Umbilical cord (tissue), 2 donors: Measurements from ENCODE around the gene UVRAG. TPM values are rescaled to one million over a fixed set of nuclear protein-coding genes. Genes with fewer than 3 reads are reported as not detected.

ENCODE experiments used
- DNase-seq: peaks from one replicate; pipeline ENCODE4 v3.0.0-alpha.2; 2015; ENCODE audit warnings: low spot score
- total RNA-seq: library from RNA; depleted of rRNA; stranded (reverse); fragments of >200 nt; gene quantifications from one replicate; pipeline ENCODE4 v1.2.3, GENCODE V29; 2014; ENCODE audit warnings: low replicate concordance; ENCODE audit not compliant: insufficient read depth

The UVRAG gene
- total RNA-seq, 1 donor from 2014 or later = 20.0 TPM

GRCh38 chr11:76147106-76147740 lies 332.2 kb downstream of the UVRAG start:
- DNase-seq = no peak

- DNase-seq = no peak
These were observed 333.2 kb downstream of the UVRAG start for GRCh38 chr11:76148231-76148630.

- DNase-seq = no peak
These were observed 334.1 kb downstream of the UVRAG start for GRCh38 chr11:76148941-76149613.

- DNase-seq = no peak
These were observed 334.7 kb downstream of the UVRAG start for GRCh38 chr11:76149713-76150112.

- no peak for DNase-seq
These were observed 335.1 kb downstream of the UVRAG start for GRCh38 chr11:76150141-76150540.

- DNase-seq = no peak
These were observed 336.6 kb downstream of the UVRAG start for GRCh38 chr11:76151556-76152085.

GRCh38 chr11:76152086-76152681 lies 337.2 kb downstream of the UVRAG start:
- DNase-seq = peak; percentile 80

- DNase-seq = no peak
These were observed 337.9 kb downstream of the UVRAG start for GRCh38 chr11:76152741-76153570.

GRCh38 chr11:76153571-76153923 lies 338.5 kb downstream of the UVRAG start:
- no peak for DNase-seq

- peak; percentile 60 for DNase-seq
These were observed 340.7 kb downstream of the UVRAG start for GRCh38 chr11:76155500-76156227.

- DNase-seq = peak; percentile 33
These were observed 342.0 kb downstream of the UVRAG start for GRCh38 chr11:76156971-76157427.

- no peak for DNase-seq
These were observed 342.9 kb downstream of the UVRAG start for GRCh38 chr11:76157891-76158290.

- DNase-seq = no peak
These were observed 343.6 kb downstream of the UVRAG start for GRCh38 chr11:76158394-76159302.

GRCh38 chr11:76159303-76159937 lies 344.4 kb downstream of the UVRAG start:
- DNase-seq = no peak

- DNase-seq = no peak
These were observed 345.1 kb downstream of the UVRAG start for GRCh38 chr11:76159983-76160661.

- DNase-seq = no peak
These were observed 345.8 kb downstream of the UVRAG start for GRCh38 chr11:76160856-76161255.

GRCh38 chr11:76161261-76161961 lies 346.4 kb downstream of the UVRAG start:
- peak; percentile 66 for DNase-seq
